Caco-2 (cell line): ENCODE measurements around the gene TANK. TPM values are rescaled to one million over a fixed set of nuclear protein-coding genes. Genes with fewer than 3 reads are reported as not detected.

Source experiments
- BruUV-seq: library from RNA; stranded (reverse); fragments of 400-500 nt; replicated peaks from 2 replicates; lab custom pipeline; 2021; lab: Mats Ljungman, UMichigan
- CTCF ChIA-PET: fragments of 300-600 bp; sonication (Branson Sonifier 250); formaldehyde crosslinking; loops from one replicate; lab custom pipeline; 2022; ENCODE audit warnings: antibody characterized with exemption; lab: Charles Lee
- POLR2A ChIA-PET: fragments of 300-600 bp; sonication (Branson Sonifier 250); formaldehyde crosslinking; loops from one replicate; lab custom pipeline; 2022; ENCODE audit warnings: antibody characterized with exemption; lab: Charles Lee
- DNase-seq, 2 experiments: peaks; one replicate each; pipeline versions ENCODE4 v3.0.0 to v3.0.0-alpha.2; 2020 to 2022
- H3K27me3 ChIP-seq: replicated peaks from 2 replicates; pipeline ENCODE4 v1.6.0; 2011; ENCODE audit warnings: low read length; ENCODE audit not compliant: control insufficient read depth, insufficient read depth
- H3K36me3 ChIP-seq: 2 replicates; pipeline ENCODE4 v1.5.1; 2011; ENCODE audit warnings: low read length; ENCODE audit not compliant: control insufficient read depth, insufficient read depth
- H3K4me1 ChIP-seq: fragments of 250-450 bp; sonication (Bioruptor Pico); 2 replicates; pipeline ENCODE4 v1.5.1; 2020; ENCODE audit warnings: mild to moderate bottlenecking
- H3K4me3 ChIP-seq: 2 replicates; pipeline ENCODE4 v1.5.1; 2011; ENCODE audit warnings: low read depth, mild to moderate bottlenecking, control low read depth, low read length
- H3K9me3 ChIP-seq: fragments of 250-450 bp; sonication (Bioruptor Pico); 2 replicates; pipeline ENCODE4 v1.5.1; 2020; ENCODE audit warnings: mild to moderate bottlenecking, moderate library complexity
- H3K27ac Mint-ChIP-seq: one replicate; pipeline ENCODE4 v1.8.0; 2022; ENCODE audit warnings: mixed read lengths; ENCODE audit not compliant: unreplicated experiment
- H3K27me3 Mint-ChIP-seq: one replicate; pipeline ENCODE4 v1.8.0; 2022; ENCODE audit warnings: mixed read lengths; ENCODE audit not compliant: insufficient read depth, unreplicated experiment
- H3K36me3 Mint-ChIP-seq: one replicate; pipeline ENCODE4 v1.8.0; 2022; ENCODE audit warnings: mild to moderate bottlenecking, mixed read lengths; ENCODE audit not compliant: insufficient read depth, unreplicated experiment
- H3K4me1 Mint-ChIP-seq: one replicate; pipeline ENCODE4 v1.8.0; 2022; ENCODE audit warnings: low read depth, mixed read lengths; ENCODE audit not compliant: unreplicated experiment
- H3K4me3 Mint-ChIP-seq: one replicate; pipeline ENCODE4 v1.8.0; 2022; ENCODE audit warnings: mild to moderate bottlenecking, moderate library complexity, mixed read lengths; ENCODE audit not compliant: unreplicated experiment
- H3K9me3 Mint-ChIP-seq: one replicate; pipeline ENCODE4 v1.8.0; 2022; ENCODE audit warnings: mixed read lengths; ENCODE audit not compliant: unreplicated experiment
- CTCF ChIP-seq, 2 experiments: fragments of 200-600 bp in 1 of 2; IDR thresholded peaks; 1 replicate in 1 of 2; 2 replicates in 1 of 2; pipeline versions ENCODE4 v1.5.1 to v1.8.0; 2011 to 2022; ENCODE audit warnings: antibody characterized with exemption in 1 of 2, control low read depth in 1 of 2, inconsistent platforms in 1 of 2, low read depth in 1 of 2, low read length in 1 of 2, mild to moderate bottlenecking in 1 of 2, moderate library complexity in 1 of 2; ENCODE audit not compliant: insufficient read depth in 1 of 2, severe bottlenecking in 1 of 2, unreplicated experiment in 1 of 2
- intact Hi-C: fragments of 100-400 bp; cut with micrococcal nuclease; formaldehyde crosslinking; loops from one replicate; pipeline ENCODE4 v1.10.0; 2022; ENCODE audit not compliant: unreplicated experiment
- total RNA-seq: library from RNA; stranded (reverse); gene quantifications from 2 replicates; pipeline ENCODE4 v1.2.3, GENCODE V29; 2022

TANK gene
- total RNA-seq, 1 experiment from 2014 or later, result 56.0 TPM

GRCh38 chr2:161238265-161238559 lies 78.0 kb downstream of the TANK start:
- Histone ChIP-seq H3K36me3 (no peaks in the 10 kb centered on the region), H3K27me3 (no peaks in the 10 kb centered on the region), H3K4me3 (peak overlapping the region; percentile 60), H3K9me3 (no peaks in the 10 kb centered on the region), H3K4me1 (no peaks in the 10 kb centered on the region)
- Mint-ChIP-seq H3K36me3 (peaks cover 20% of the 10 kb centered on the region), H3K27ac (peak overlapping the region; percentile 59), H3K4me3 (peak overlapping the region; percentile 88), H3K4me1 (no peaks in the 10 kb centered on the region), H3K27me3 (no peaks in the 10 kb centered on the region), H3K9me3 (no peaks in the 10 kb centered on the region)
- no TSS peak for BruUV-seq
- ChIA-PET POLR2A (no interaction called here), CTCF (no interaction called here)
- DNase-seq, result no peak
- intact Hi-C loops, result loop anchor here (2.0 to 5.0 kb wide), 2 partner anchors 15 to 34 kb away; no protein-coding TSS in a partner anchor
- TF ChIP-seq CTCF (IDR thresholded peaks at IDR 0.05; ENCODE audit: insufficient read depth in 1 of 2, low read depth in 1 of 2, low read length in 1 of 2, severe bottlenecking in 1 of 2, unreplicated experiment in 1 of 2), result no peak

- Mint-ChIP-seq H3K4me3 (peak overlapping the region; percentile 88), H3K4me1 (no peaks in the 10 kb centered on the region), H3K36me3 (peaks cover 20% of the 10 kb centered on the region), H3K27me3 (no peaks in the 10 kb centered on the region), H3K9me3 (no peaks in the 10 kb centered on the region), H3K27ac (peak overlapping the region; percentile 59)
- BruUV-seq, result no TSS peak
- Histone ChIP-seq H3K27me3 (no peaks in the 10 kb centered on the region), H3K36me3 (no peaks in the 10 kb centered on the region), H3K4me3 (peak overlapping the region; percentile 60), H3K9me3 (no peaks in the 10 kb centered on the region), H3K4me1 (peaks cover 2% of the 10 kb centered on the region; the same call in 1 of the 2 replicates)
- POLR2A ChIA-PET, result no interaction called here
- intact Hi-C loops, result loop anchor here (2.0 to 5.0 kb wide), 2 partner anchors 16 to 34 kb away; no protein-coding TSS in a partner anchor
- peak; percentile 52 to 54 for DNase-seq
- CTCF ChIA-PET, result no interaction called here
- TF ChIP-seq CTCF (IDR thresholded peaks at IDR 0.05; ENCODE audit: insufficient read depth in 1 of 2, low read depth in 1 of 2, low read length in 1 of 2, severe bottlenecking in 1 of 2, unreplicated experiment in 1 of 2), result no peak
Observed at GRCh38 chr2:161238560-161239325, 78.5 kb downstream of the TANK start.

GRCh38 chr2:161239326-161240109 lies 79.3 kb downstream of the TANK start:
- H3K27me3 Mint-ChIP-seq, result no peaks in the 10 kb centered on the region
- Histone ChIP-seq H3K27me3 (no peaks in the 10 kb centered on the region), H3K9me3 (no peaks in the 10 kb centered on the region), H3K4me1 (peaks cover 6% of the 10 kb centered on the region; the same call in 1 of the 2 replicates), H3K36me3 (no peaks in the 10 kb centered on the region), H3K4me3 (no peak overlapping the region)
- H3K4me3 Mint-ChIP-seq, result peak overlapping the region; percentile 88
- TF ChIP-seq CTCF (IDR thresholded peaks at IDR 0.05; ENCODE audit: insufficient read depth in 1 of 2, low read depth in 1 of 2, low read length in 1 of 2, severe bottlenecking in 1 of 2, unreplicated experiment in 1 of 2), result no peak
- DNase-seq, result no peak
- ChIA-PET CTCF (no interaction called here), POLR2A (no interaction called here)
- H3K36me3 Mint-ChIP-seq, result peaks cover 20% of the 10 kb centered on the region
- H3K4me1 Mint-ChIP-seq, result no peaks in the 10 kb centered on the region
- intact Hi-C loops, result loop anchor here (2.0 to 5.0 kb wide), 2 partner anchors 17 to 33 kb away; no protein-coding TSS in a partner anchor
- H3K27ac Mint-ChIP-seq, result no peak overlapping the region
- H3K9me3 Mint-ChIP-seq, result no peaks in the 10 kb centered on the region
- BruUV-seq, result no TSS peak
